ENCODE data around the gene GBX1.

Gene GBX1

DNA sequence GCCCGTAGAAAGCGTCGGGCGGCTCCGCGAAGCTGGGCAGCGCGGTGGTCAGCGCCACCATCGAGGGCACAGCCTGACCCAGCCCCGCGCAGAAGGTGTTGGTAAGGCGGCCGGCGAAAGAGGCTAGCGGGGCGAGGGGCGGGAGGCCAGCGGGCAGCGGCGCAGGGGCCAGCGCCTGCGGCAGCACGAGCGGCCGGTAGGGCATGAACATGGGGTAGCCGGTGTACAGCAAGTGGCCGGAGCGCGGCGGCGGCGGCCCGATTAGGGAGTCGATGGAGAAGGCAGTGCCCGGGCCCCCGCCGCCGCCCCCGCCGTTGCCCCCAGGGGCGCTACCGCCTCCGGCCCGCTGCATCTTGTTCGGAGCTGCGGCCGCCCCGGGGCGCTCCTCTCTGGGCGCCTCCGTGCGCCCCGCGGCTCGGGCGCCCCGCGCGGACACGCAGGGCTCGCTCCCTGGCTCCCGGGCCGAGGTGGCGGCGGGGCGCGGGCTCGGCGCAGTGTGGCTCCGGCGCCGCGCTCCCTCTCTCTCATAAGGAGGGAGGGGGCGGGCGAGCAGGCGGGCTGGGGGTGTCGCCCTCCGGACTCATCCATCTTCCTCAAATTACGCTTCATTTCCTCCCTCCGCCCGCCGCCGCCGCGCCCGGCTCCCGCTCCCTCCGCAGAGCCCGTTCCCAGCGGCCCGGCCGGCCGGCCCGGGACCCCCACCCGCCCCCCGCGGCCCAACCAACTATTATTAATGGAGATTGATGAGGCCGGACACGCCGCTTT, at the start of gene GBX1:
Gene GBX1, minus strand, starts transcription at position 498 of the 765 bp plus-strand sequence. Its CDS starts 146 bp downstream, at position 352.
- FAIRE-seq = no peak

DNA sequence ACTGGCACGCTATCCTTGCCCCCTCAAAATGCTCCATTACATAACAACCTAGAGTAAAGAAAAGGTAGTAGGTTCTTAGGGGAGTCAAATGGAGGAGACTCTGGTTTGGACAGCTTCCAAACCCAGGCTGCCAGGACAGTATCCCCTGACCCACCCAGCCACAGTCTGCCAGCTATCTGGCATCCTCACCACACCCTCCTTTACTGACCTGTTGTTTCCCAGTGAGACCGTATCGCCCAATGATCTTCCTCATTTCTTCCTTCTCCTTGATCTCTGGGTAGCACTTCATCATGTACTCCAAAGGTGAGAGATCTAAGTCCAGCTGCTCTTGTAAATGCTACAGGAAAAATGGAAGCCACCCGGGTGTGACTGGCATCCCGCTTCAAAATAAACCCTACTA, 47.9 kb upstream of the GBX1 start:
- no peak for FAIRE-seq

DNA sequence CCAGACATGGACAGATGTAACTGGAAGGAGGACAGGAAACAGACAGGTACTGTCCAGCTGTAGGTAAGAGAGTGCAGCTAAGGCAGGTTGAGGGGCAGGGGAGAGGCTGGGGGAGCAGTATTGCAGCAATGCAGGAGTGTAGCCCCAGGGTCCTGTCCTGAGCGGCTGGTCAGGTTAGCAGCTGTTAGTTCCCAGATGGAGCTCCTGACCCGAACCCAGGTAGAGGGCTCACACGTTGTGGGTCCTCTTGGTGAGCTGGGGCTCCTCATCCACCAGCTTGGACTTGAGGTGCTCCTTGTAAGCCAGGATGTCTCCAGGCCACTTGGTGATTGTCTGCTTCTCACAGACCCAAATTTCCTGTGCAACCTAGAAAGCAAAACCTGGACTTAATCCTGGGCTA, 46.3 kb upstream of the GBX1 start:
- FAIRE-seq = no peak

DNA sequence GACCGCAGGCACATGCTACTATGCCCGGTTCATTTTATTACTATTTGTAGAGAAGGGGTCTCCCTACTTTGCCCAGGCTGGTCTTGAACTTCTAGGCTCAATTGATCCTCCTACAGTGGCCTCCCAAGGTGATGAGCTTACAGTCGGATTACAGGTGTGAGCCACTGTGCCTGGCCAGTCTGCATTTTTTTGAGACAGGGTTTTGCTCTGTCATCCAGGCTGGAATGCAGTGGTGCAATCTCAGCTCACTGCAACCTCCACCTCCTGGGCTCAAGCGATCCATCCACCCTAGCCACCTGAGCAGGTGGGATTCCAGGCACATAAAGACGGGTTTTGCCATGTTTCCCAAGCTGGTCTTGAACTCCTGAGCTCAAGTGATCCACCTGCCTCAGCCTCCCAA, 45.1 kb upstream of the GBX1 start:
- FAIRE-seq = no peak

DNA sequence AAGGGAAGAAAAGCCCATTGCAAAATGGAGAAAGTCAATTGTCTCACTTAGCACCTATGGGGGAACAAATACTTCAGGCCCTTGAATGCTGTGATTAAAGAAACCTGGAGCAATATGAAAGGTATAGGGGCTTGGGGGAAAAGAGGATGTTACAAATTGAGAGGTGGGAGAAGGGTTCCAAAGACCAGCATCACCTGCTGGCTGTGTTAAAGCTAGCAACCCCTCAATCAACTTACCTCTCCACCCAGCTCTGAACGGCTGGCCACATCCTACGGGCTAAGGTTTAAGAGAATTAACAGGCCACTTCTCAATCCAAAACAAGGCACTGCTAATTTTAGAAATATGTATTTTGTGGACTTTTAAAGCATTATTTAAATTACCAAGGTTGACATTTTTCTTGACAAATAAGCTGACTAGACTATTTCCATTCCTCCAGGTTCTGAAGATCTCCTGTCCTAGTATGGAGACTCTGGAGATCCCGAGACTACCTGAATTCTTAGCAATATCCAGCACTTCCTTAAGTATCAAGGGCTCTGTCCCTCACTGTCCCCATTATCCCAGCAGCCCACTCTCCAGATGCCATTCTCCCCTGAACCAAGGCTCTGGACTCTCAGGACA, 43.8 kb upstream of the GBX1 start:
- no peak for FAIRE-seq

DNA sequence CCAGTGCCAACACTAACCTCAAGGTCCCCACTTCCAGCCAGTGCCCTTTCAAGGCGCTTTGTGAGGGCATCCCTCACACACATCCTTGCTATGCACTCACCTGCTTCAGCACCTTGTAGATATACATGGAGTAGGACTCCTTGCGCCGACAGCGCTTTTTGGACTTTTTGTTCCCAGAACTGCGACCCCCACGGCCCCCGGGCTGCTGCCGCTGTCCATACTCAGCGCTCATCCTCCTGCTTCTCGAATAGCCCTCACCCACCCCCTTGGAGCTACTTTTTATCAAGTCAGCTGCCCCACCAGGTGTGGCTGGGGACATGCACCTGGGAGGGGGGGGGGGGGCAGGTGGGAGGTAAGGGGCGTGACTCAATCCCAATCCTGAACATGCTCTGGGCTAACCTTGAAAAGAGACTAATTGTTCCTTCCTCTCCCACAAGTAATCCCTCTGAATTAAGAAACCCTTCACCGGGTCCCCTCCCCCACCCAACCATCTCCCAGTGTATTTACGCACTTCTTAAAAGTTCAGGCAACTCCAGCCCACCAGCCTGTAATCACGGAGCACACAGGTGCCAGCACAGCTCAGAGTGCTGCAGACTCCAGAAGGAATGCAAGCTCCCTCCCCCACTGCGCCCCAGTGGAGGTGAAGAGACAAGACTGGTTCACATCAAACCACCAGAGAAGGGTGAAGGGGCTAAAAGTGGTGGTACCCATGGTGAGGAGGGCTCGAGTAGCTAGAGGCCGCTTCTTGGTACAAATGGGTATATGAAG, 42.8 kb upstream of the GBX1 start, which contains the start of gene H2BK1:
Gene H2BK1, minus strand, starts transcription at position 402 of the 768 bp plus-strand sequence. Its CDS starts 170 bp downstream, at position 232.
- no peak for FAIRE-seq

DNA sequence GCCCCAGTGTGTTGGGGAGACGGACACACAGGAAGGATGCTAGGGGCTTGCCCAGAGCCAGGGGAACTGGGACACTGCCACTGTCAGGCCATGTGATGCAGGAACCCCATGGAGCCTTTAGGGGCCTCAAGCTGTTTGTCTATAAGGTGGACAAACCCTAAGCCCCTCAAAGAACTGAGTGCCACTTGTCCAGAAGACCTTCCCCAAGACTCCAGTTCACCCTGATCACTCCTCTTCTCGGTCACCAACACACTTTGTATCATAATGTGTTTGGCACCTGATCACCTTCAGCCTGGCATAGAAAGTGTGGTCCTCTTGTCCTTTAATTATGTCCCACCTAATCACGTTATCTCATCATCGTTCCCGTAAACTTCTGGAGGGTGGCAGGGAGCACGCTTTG, 42.1 kb upstream of the GBX1 start:
- no peak for FAIRE-seq

DNA sequence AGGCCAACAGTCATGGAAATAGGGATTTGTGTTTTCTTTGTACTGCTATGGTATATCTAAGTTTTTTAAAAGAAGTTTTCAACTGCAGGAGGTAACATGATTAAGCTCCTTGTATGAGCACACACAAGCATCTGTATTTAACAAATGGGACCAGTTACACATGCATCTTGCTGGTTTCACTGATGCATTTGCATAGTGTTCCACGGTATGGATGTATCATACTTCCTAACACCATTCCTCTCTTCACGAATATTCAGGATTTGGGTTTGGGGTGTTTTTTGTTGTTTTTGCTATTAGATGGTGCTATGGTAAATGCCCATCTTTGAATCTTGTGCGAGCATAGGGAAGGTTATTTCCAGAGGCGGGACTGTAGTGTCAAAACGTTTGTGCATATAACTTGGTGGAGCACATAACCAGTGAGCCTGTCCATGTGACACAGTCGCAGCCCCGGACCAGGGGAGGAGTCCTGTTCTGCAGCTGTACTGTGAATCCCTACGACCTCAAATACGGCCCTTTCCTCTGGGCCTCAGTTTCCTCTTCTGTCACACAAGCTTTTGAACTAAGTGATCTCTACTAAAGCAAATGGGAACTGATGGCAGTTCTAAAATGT, 40.9 kb upstream of the GBX1 start:
- no peak for FAIRE-seq

DNA sequence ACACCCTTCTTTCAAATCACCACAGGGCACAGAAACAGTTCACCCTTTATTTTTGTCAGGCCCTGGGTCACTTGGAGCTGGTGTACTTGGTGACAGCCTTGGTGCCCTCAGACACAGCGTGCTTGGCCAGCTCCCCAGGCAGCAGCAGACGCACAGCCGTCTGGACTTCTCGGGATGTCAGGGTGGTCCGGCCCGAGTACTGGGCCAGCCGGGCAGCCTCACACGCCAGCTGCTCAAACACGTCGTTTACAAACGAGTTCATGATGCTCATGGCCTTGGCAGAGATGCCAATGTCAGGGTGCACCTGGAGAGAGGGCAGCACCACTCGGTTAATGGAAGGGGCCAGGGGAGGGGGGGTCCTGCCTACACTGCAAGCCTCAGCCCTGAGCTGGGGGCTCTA, 40.3 kb upstream of the GBX1 start:
- no peak for FAIRE-seq

DNA sequence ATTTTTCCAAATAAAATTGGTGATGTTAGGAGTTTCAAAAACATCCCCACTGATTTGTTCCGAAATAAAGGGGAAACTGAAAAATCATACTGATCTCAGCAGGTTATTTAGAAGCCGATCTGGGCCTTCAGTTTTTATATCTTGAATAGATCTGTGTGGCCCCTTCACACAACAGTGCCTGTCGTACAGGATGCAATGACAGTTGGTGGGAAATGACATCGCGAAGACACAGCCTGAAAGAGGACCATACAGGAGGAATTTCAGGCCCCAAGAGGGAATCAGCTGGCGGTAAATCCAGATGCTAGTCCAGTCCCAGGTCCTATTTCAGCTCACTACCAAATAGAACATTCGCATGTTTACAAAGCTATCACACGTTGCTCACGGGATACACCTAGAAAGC, 39.8 kb upstream of the GBX1 start:
- no peak for FAIRE-seq

DNA sequence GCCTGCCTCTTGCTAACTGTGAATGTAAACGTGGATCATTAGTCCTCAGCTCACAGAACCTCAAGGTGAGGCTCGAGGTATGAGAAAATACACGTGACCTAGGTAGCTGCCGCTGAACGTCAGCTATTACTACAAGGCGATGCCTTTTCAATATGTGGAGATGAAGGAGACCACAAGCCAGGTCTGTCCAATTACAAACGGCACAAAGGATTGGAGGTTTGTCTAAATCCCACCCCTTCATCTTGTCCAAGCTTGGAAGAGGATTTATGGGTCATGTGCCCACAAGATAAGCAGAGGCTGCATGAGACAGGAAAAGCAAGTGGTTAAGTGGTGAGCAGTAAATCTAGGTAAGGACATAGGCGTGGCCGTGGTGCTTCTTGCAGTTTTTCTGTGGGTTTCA, 39.4 kb upstream of the GBX1 start:
- FAIRE-seq = no peak

DNA sequence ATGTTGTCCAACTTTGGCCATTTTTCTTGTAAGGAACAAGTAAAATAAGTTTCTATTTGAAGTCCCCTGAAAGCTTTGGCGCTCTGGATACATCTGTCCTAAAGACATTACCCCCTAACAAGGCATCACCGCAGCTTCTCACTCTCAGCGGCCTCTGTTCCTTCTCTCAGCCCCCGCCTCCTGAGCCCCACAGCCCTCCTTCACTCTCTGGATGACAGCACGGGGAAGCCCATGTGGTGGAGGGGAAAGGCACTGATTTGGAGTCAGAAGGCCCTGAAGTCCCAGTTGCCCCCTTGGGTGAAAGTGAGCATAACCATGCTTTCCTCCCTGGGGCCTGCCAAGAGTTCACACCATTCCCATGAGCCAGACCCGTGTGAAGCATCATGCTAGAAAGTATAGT, 38.2 kb upstream of the GBX1 start:
- FAIRE-seq = no peak

DNA sequence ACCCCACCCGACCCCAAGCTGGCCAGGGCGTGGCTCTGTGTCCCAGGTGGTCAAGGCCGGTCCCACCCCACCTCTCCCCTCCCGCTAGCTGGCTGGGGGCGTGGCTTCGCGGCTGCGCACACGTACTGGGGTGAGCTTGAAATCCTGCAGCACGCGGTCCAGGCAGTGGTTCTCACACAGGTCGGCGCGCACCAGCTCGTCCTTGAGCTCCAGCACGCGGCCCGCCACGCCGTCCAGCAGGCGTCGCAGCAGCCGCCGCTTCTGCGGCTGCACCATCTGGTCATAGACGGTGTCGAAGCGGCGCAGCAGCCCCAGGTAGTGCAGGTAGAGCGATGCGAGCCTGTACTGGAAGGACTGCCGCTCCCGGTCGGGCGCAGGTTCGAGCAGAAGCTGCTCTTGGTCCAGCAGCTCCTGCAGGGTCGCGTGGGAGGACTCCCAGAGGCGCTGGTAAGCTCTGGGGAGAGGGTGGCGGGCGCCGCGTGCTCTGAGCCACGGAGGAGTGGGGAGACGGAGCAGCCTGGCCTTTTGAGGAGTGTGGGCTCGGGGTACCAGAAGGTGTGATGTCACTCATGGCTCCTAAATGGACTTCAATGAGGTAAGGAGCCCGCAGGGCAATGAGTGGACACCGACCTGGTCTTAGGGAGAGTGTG, 37.0 kb upstream of the GBX1 start:
- FAIRE-seq = no peak

DNA sequence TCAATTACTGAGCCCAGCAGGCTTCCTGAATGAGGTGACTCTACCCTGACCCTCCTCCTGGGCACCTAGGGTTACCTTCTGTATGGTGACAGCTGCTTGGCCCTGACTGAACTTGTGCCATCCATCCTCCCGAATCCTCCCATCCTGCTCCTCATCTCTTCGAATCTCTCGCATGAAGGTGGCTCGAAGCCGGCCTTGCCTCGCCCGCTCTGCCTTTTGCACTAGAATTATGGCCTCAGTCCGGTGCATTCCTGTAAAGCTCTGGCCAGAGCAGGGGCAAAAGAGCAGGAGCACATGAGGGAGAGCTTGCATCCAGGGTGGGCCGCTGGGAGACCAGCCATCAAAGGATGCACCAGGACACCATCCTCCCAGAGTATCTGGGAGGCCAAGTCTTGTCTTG, 35.3 kb upstream of the GBX1 start:
- no peak for FAIRE-seq

DNA sequence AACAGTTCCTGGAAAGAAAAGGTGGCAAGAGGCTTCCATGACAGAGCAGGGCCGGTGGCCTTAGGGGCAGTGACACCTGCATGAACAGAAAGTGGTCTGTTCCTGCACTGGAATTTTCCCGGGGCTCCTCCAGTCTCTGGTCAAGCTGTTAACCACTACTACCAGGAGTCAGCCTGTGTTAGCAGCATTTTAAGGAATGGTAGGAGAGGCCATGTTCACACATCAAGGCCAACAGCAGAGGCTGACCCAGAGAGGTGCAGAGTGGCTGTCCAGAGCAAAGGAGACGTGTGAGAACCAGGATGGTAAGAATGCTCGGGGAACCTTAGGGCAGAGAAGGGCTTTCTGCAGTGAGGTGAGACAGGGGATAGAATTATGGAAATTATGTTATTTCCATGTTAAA, 34.3 kb upstream of the GBX1 start:
- no peak for FAIRE-seq

DNA sequence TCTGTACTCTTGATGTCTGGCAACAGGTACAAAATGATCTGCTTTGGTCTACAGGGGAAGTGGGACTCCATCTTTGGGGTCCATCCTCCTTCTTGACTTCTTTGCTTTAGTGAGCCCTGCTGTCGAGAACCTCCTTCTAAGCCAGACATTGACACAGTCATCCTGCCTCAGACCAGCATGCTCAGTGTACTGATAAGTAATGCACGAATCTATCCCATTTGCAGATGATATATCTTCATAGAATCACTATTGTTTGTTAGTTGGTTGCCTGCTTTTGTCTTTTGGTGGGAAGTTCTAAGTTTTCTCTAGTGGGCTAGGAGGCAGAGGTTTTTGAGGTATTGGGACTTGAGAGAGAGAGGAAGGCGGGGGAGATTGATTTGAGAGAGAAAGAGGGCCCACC, 33.9 kb upstream of the GBX1 start:
- no peak for FAIRE-seq

DNA sequence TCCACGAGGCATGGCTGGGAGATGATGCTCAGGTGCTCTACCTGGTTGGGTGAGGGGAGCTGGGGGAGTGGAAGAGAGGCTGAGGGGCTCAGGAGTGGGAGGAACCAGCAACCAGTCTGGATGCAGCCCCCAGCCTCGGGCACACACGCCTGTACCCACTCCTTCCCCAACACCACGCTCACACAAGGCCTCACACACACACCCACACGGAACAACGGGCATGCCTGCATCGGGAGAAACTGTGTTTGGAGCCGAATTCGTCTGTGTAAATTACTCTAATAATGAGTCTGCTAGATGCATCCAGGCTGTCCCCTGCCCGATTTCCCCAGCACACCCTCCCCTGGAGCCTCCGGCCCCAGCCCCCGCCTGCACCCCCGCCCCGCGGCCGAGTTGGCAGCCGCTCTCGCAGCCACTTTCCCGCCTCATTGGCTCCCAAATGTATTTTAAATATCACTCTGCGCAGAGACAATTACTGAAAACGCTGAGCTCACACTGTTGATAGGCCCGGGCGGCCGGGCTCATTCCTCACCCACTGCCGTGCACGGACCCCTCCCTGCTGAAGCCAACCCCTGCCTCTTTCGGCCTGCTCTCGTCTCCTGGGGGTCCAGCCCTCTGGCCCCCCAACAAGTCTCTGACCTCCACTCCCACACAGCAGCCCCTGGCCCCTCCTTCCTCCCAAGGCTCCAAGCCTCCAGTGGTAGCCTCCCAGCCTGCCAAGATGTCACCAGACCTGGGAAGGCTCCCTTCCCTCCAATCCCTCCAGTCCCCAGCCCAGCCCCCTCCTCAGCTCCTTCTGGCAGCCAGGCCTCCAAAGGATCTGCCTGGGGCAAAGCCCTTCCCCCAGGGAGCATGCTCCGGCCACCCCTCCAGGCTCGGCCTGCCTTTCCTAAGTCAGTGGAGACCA, 31.7 kb upstream of the GBX1 start:
- no peak for FAIRE-seq

DNA sequence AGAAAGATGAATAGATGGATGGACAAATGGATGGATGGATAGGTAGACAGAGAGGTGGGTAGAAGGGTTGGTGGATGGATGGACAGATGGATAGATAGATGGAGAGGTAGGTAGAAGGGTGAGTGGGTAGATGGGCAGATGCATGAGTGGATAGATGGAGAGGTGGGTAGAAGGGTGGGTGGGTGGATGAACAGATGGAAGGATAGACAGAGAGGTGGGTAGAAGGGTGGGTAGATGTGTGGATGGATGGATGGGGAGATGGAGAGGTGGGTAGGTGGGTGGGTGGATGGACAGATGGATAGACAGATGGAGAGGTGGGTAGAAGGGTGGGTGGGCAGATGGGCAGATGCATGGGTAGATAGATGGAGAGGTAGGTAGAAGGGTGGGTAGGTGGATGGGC, 30.4 kb upstream of the GBX1 start:
- no peak for FAIRE-seq

DNA sequence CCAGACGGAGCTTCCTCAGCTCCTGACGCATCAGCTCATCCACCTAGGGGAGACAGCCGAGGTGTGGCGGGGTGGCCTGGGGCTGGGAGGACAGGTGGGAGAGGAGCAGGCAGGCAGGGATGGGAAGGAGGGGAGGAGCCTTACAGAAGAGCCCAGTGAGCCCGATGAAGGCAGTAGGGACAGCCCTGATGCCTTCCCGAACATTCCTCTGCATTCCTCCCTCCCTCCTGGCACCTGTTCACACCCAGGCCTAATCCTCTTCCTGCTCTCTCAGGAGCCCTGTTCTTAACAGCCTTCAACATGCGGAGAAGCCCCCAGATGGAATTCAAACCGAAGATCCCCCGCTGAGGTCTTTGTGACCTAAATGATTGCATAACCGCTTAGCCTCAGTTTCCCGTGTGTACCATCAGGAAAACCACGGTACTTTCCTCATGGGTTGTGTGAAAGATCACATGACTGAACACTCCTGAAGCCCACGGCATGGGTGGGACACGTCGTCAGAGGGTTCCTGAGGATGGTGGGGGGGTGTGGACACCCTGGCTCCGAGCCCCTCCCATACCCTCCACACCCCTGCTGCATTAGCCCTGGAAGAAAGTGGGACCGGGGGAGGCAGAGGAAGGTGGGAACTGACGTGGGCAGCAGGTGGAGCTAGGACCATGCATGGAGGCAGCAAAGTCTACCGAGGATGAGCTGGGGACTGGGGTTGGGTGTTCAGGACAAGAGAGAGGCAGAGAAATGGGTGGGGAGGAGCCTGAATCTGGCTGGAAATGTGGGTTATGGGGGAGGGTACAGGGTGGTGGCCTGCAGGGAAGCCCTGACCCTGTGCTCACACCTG, 28.3 kb upstream of the GBX1 start:
- FAIRE-seq = no peak

DNA sequence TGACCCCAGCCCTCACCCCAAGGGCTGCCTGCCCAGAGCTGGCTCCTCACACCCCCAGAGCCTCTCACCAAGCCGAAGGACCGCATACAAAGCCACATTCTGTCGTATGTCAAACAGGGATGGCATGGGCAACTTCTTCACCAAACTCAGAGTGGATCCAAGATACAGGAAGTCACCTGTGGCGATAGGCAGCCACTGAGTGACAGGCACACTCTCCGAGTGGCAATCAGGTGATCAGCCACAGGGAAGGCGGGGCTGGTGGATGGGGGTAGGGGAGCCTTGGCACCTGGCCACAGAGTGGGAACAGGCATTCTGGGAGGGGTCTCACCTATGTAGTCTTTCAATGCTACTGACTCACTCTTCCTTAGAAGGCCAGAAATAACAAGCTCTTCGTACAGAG, 26.7 kb upstream of the GBX1 start:
- FAIRE-seq = no peak

Data from G401.6 (cell line).